H1 (cell line): ENCODE results near the gene RBFOX1. TPM values are rescaled to one million over a fixed set of nuclear protein-coding genes. Genes with fewer than 3 reads are reported as not detected.

ENCODE experiments used
- CTCF ChIA-PET: fragments of 300-600 bp; sonication (Branson Sonifier 250); formaldehyde crosslinking; loops from one replicate; lab custom pipeline; 2021; ENCODE audit not compliant: partially characterized antibody; lab: Charles Lee
- POLR2A ChIA-PET: fragments of 300-600 bp; sonication (Branson Sonifier 250); formaldehyde crosslinking; loops from one replicate; lab custom pipeline; 2021; ENCODE audit warnings: inconsistent platforms; ENCODE audit not compliant: partially characterized antibody; lab: Charles Lee
- DNase-seq, 2 experiments: peaks; one replicate each; pipeline versions ENCODE4 v3.0.0 to v3.0.0-alpha.2; 2010 to 2022; ENCODE audit warnings: low spot score in 2 of 2, low read depth in 1 of 2, mixed read lengths in 1 of 2
- FAIRE-seq: peaks from 2 replicates; lab custom pipeline; 2011; peaks lifted over from hg19 to GRCh38; lab: Jason Lieb, UNC
- H2AFZ ChIP-seq: 2 replicates; pipeline ENCODE4 v1.8.1; 2012; ENCODE audit warnings: low read length, inconsistent platforms
- H2AK5ac ChIP-seq: 2 replicates; pipeline ENCODE4 v1.6.1; 2013; ENCODE audit warnings: low read depth, low read length
- H2BK120ac ChIP-seq: replicated peaks from 2 replicates; pipeline ENCODE3; 2013; ENCODE audit warnings: low read depth, low read length, inconsistent platforms
- H2BK12ac ChIP-seq: 2 replicates; pipeline ENCODE4 v1.6.1; 2013; ENCODE audit warnings: low read depth, low read length
- H2BK15ac ChIP-seq: 2 replicates; pipeline ENCODE4 v1.6.1; 2013; ENCODE audit warnings: low read length
- H2BK20ac ChIP-seq: 2 replicates; pipeline ENCODE4 v1.6.1; 2013; ENCODE audit warnings: low read length
- H2BK5ac ChIP-seq: 2 replicates; pipeline ENCODE4 v1.6.1; 2013; ENCODE audit warnings: low read depth, low read length
- H3K14ac ChIP-seq: 2 replicates; pipeline ENCODE4 v1.6.1; 2013; ENCODE audit warnings: inconsistent platforms; ENCODE audit not compliant: insufficient read length
- H3K18ac ChIP-seq: 2 replicates; pipeline ENCODE4 v1.6.1; 2013; ENCODE audit warnings: low read length; ENCODE audit errors: extremely low read depth
- H3K23ac ChIP-seq: 2 replicates; pipeline ENCODE4 v1.6.1; 2013; ENCODE audit warnings: inconsistent platforms; ENCODE audit not compliant: insufficient read length
- H3K23me2 ChIP-seq: 2 replicates; pipeline ENCODE4 v1.6.1; 2013; ENCODE audit warnings: low read depth, low read length
- H3K27ac ChIP-seq: 2 replicates; pipeline ENCODE4 v1.6.1; 2011; ENCODE audit warnings: low read depth, low read length, inconsistent platforms
- H3K27me3 ChIP-seq, 4 experiments: replicated peaks in 1 of 4; 1 replicate in 1 of 4; 2 replicates in 3 of 4; pipeline versions ENCODE4 v1.6.1 to v1.8.1; 2011 to 2013; ENCODE audit warnings: low read length in 3 of 4, mild to moderate bottlenecking in 3 of 4, inconsistent platforms in 2 of 4, mixed read lengths in 2 of 4, moderate library complexity in 1 of 4; ENCODE audit not compliant: control insufficient read depth in 3 of 4, insufficient read depth in 3 of 4; ENCODE audit errors: extremely low read depth in 1 of 4
- H3K36me3 ChIP-seq, 4 experiments: 2 replicates each; pipeline versions ENCODE4 v1.6.1 to v1.8.1; 2011 to 2013; ENCODE audit warnings: mild to moderate bottlenecking in 4 of 4, low read length in 3 of 4, moderate library complexity in 2 of 4, control low read depth in 1 of 4, inconsistent platforms in 1 of 4; ENCODE audit not compliant: insufficient read depth in 4 of 4, control insufficient read depth in 2 of 4
- H3K4ac ChIP-seq: replicated peaks from 2 replicates; pipeline ENCODE3; 2013; ENCODE audit warnings: low read length, low read depth, mixed read lengths, inconsistent platforms; ENCODE audit not compliant: insufficient read length
- H3K4me1 ChIP-seq, 4 experiments: replicated peaks in 1 of 4; 1 replicate in 1 of 4; 2 replicates in 3 of 4; pipeline versions ENCODE4 v1.6.1 to v1.8.1; 2011 to 2013; ENCODE audit warnings: low read length in 3 of 4, inconsistent platforms in 2 of 4, mixed read lengths in 1 of 4; ENCODE audit not compliant: insufficient read depth in 4 of 4, control insufficient read depth in 3 of 4
- H3K4me2 ChIP-seq, 2 experiments: 2 replicates each; pipeline versions ENCODE4 v1.6.1 to v1.8.1; 2011 to 2013; ENCODE audit warnings: low read depth in 2 of 2, low read length in 2 of 2, control low read depth in 1 of 2, inconsistent platforms in 1 of 2, mild to moderate bottlenecking in 1 of 2; ENCODE audit not compliant: insufficient read depth in 1 of 2
- H3K4me3 ChIP-seq, 4 experiments: fragments of 200-600, 300-600 bp in 1 of 4; sonication (generic), shearing (Covaris generic), sonication (Bioruptor Twin) in 1 of 4; 2 replicates each; pipeline versions ENCODE4 v1.5.1 to v1.8.1; 2011 to 2016; ENCODE audit warnings: low read length in 4 of 4, low read depth in 3 of 4, control low read depth in 2 of 4, inconsistent platforms in 2 of 4, mild to moderate bottlenecking in 2 of 4, mixed read lengths in 1 of 4, moderate library complexity in 1 of 4; ENCODE audit not compliant: insufficient read depth in 2 of 4; ENCODE audit errors: extremely low read depth in 1 of 4
- H3K56ac ChIP-seq: replicated peaks from 2 replicates; pipeline ENCODE3; 2013; ENCODE audit warnings: low read depth, mild to moderate bottlenecking, mixed read lengths, low read length, inconsistent platforms; ENCODE audit not compliant: insufficient read length
- H3K79me1 ChIP-seq: 2 replicates; pipeline ENCODE4 v1.6.1; 2013; ENCODE audit warnings: low read depth, low read length, control low read depth
- H3K79me2 ChIP-seq, 2 experiments: 2 replicates each; pipeline versions ENCODE4 v1.6.1 to v1.8.1; 2012 to 2013; ENCODE audit warnings: low read length in 2 of 2, mild to moderate bottlenecking in 2 of 2, inconsistent platforms in 1 of 2; ENCODE audit not compliant: insufficient read depth in 2 of 2, control insufficient read depth in 1 of 2
- H3K9ac ChIP-seq, 4 experiments: replicated peaks in 1 of 4; 1 replicate in 1 of 4; 2 replicates in 3 of 4; pipeline versions ENCODE4 v1.6.1 to v1.8.1; 2011 to 2013; ENCODE audit warnings: low read depth in 3 of 4, low read length in 3 of 4, control low read depth in 2 of 4, mild to moderate bottlenecking in 2 of 4, moderate library complexity in 2 of 4, inconsistent platforms in 1 of 4; ENCODE audit errors: extremely low read depth in 1 of 4
- H3K9me3 ChIP-seq, 2 experiments: 2 replicates each; pipeline versions ENCODE4 v1.6.1 to v1.8.1; 2012 to 2013; ENCODE audit warnings: mild to moderate bottlenecking in 2 of 2, moderate library complexity in 2 of 2, control low read depth in 1 of 2, inconsistent platforms in 1 of 2, low read depth in 1 of 2, low read length in 1 of 2, mixed read lengths in 1 of 2; ENCODE audit not compliant: insufficient read depth in 2 of 2
- H4K20me1 ChIP-seq, 2 experiments: replicated peaks in 1 of 2; 2 replicates each; pipeline versions ENCODE3 to v1.8.1; 2011 to 2013; ENCODE audit warnings: inconsistent platforms in 2 of 2, low read length in 2 of 2, mild to moderate bottlenecking in 1 of 2; ENCODE audit not compliant: insufficient read depth in 2 of 2, control insufficient read depth in 1 of 2
- H4K5ac ChIP-seq: 2 replicates; pipeline ENCODE4 v1.6.1; 2013; ENCODE audit warnings: low read length, low read depth, mixed read lengths, inconsistent platforms; ENCODE audit not compliant: insufficient read length
- H4K8ac ChIP-seq: 2 replicates; pipeline ENCODE4 v1.8.0; 2013; ENCODE audit warnings: mild to moderate bottlenecking, moderate library complexity, low read length, inconsistent platforms; ENCODE audit not compliant: insufficient read depth; ENCODE audit errors: extremely low read depth
- H4K91ac ChIP-seq: replicated peaks from 2 replicates; pipeline ENCODE3; 2013; ENCODE audit warnings: low read length, mixed read lengths, inconsistent platforms; ENCODE audit not compliant: insufficient read length
- ATF3 ChIP-seq: IDR thresholded peaks from 2 replicates; pipeline ENCODE4 v1.6.1; 2011; ENCODE audit warnings: low read depth, mild to moderate bottlenecking, low read length; ENCODE audit not compliant: insufficient read depth
- BRCA1 ChIP-seq: IDR thresholded peaks from 2 replicates; pipeline ENCODE4 v1.6.1; 2012; ENCODE audit warnings: low read depth, low read length, improper control_type of control experiment
- CTBP2 ChIP-seq: IDR thresholded peaks from 2 replicates; pipeline ENCODE4 v1.7.0; 2011; ENCODE audit warnings: borderline replicate concordance, mild to moderate bottlenecking, moderate library complexity, mixed read lengths, low read length; ENCODE audit not compliant: insufficient read depth, insufficient read length
- EZH2 ChIP-seq: fragments of 200-600 bp; sonication (generic); IDR thresholded peaks from 2 replicates; pipeline ENCODE4 v1.7.1; 2012; ENCODE audit warnings: low read depth, mild to moderate bottlenecking, moderate library complexity, low read length, inconsistent platforms; ENCODE audit not compliant: severe bottlenecking
- GABPA ChIP-seq: IDR thresholded peaks from 2 replicates; pipeline ENCODE4 v1.6.1; 2011; ENCODE audit warnings: mild to moderate bottlenecking, low read length, moderate library complexity, borderline replicate concordance; ENCODE audit not compliant: insufficient read depth
- HDAC2 ChIP-seq, 2 experiments: fragments of 300-600 bp in 1 of 2; sonication (generic) in 1 of 2; IDR thresholded peaks; 2 replicates each; pipeline ENCODE4 v1.6.1; 2011 to 2012; ENCODE audit warnings: low read depth in 2 of 2, low read length in 2 of 2, mild to moderate bottlenecking in 2 of 2, moderate library complexity in 2 of 2, borderline replicate concordance in 1 of 2, inconsistent platforms in 1 of 2
- MAFK ChIP-seq: IDR thresholded peaks from 2 replicates; pipeline ENCODE4 v1.6.1; 2012; ENCODE audit warnings: low read depth, mild to moderate bottlenecking, improper control_type of control experiment, low read length
- MAX ChIP-seq: IDR thresholded peaks from 2 replicates; pipeline ENCODE4 v1.6.1; 2012; ENCODE audit warnings: inconsistent platforms
- RXRA ChIP-seq: IDR thresholded peaks from 2 replicates; pipeline ENCODE4 v1.6.1; 2011; ENCODE audit warnings: low read depth, mild to moderate bottlenecking, low read length, moderate library complexity; ENCODE audit not compliant: insufficient read depth
- SIX5 ChIP-seq: IDR thresholded peaks from 2 replicates; pipeline ENCODE4 v1.6.1; 2011; ENCODE audit warnings: mild to moderate bottlenecking, low read depth, low read length
- SP1 ChIP-seq: IDR thresholded peaks from 2 replicates; pipeline ENCODE4 v1.6.1; 2011; ENCODE audit warnings: low read depth, low read length
- SRF ChIP-seq: IDR thresholded peaks from 2 replicates; pipeline ENCODE4 v1.6.1; 2011; ENCODE audit warnings: mild to moderate bottlenecking, low read depth, low read length, moderate library complexity
- SUZ12 ChIP-seq: fragments of 200-600 bp; sonication (generic); IDR thresholded peaks from 2 replicates; pipeline ENCODE4 v1.6.1; 2012; ENCODE audit warnings: mild to moderate bottlenecking, inconsistent platforms, low read length, moderate library complexity, mixed read lengths
- WGBS, 2 experiments: shearing (Covaris generic) in 1 of 2; methylation state at CpG; one replicate each; pipeline versions ENCODE4 v1.1.6 to v1.1.7; 2013 to 2015; ENCODE audit warnings: low lambda C conversion rate in 2 of 2, mixed read lengths in 2 of 2, inconsistent platforms in 1 of 2, low coverage in 1 of 2, missing lambda C conversion rate in 1 of 2; ENCODE audit not compliant: insufficient replicate concordance in 2 of 2, insufficient coverage in 1 of 2, insufficient read length in 1 of 2; ENCODE audit errors: extremely low coverage in 1 of 2, missing lambda C conversion rate in 1 of 2; 5-methylcytosine and 5-hydroxymethylcytosine counted together
- polyA plus RNA-seq, 7 experiments: library from polyadenylated mRNA; depleted of rRNA in 3 of 7; stranded (reverse) in 5 of 7; unstranded in 2 of 7; fragments of >200 nt in 5 of 7; fragments of 200-250 nt in 2 of 7; gene quantifications; 1 replicate in 5 of 7; 2 replicates in 1 of 7; 4 replicates in 1 of 7; pipeline versions ENCODE4 v1.2.1 to v1.2.3, GENCODE V29; 2011 to 2013; ENCODE audit warnings: missing spikeins in 2 of 7, mixed read lengths in 2 of 7
- total RNA-seq: library from RNA; stranded (reverse); fragmentation: NEBNext Ultra II Directional; extraction: Animal tissue kit (Norgen Biotek cat#: 25700); gene quantifications from 2 replicates; pipeline ENCODE4 v1.2.1, GENCODE V29; 2021

Gene RBFOX1
- total and polyA plus RNA-seq, 2 of the 8 experiments (the other 6 are each of a cell fraction or from before 2014, with no cell fraction given) = 1.7 to 2.8 TPM

GRCh38 chr16:7524419-7524818 lies 191.8 kb downstream of the RBFOX1 start:
- no peaks in the 10 kb centered on the region for H3K79me1 ChIP-seq
- no peaks in the 10 kb centered on the region for H3K36me3 ChIP-seq
- H2AK5ac ChIP-seq = no peak overlapping the region
- DNase-seq = no peak
- no peaks in the 10 kb centered on the region for H3K9me3 ChIP-seq
- H2BK5ac ChIP-seq = no peak overlapping the region
- H3K4ac ChIP-seq = no peak overlapping the region
- H3K14ac ChIP-seq = no peak overlapping the region
- H4K20me1 ChIP-seq = no peaks in the 10 kb centered on the region
- no peak overlapping the region for H3K4me2 ChIP-seq
- no peak for TF ChIP-seq SUZ12
- no peak for TF ChIP-seq RXRA
- no peak for TF ChIP-seq GABPA
- no peak for TF ChIP-seq BRCA1
- TF ChIP-seq EZH2 = no peak
- TF ChIP-seq SIX5 = no peak
- TF ChIP-seq SRF = no peak
- TF ChIP-seq HDAC2 (IDR thresholded peaks at IDR 0.05; ENCODE audit: borderline replicate concordance in 1 of 2, low read depth in 2 of 2, low read length in 2 of 2) = no peak
- TF ChIP-seq SP1 = no peak
- no peak for TF ChIP-seq MAFK
- no peak for TF ChIP-seq CTBP2
- no peak for TF ChIP-seq MAX
- TF ChIP-seq ATF3 = no peak
- H3K56ac ChIP-seq = no peak overlapping the region
- no peaks in the 10 kb centered on the region for H3K23me2 ChIP-seq
- ChIA-PET POLR2A (no interaction called here), CTCF (interaction anchor here (0.8 to 1.3 kb wide), 2 partner anchors 9 to 15 kb away, joined by 3 to 6 read pairs; no protein-coding TSS in a partner anchor)
- H3K23ac ChIP-seq = no peak overlapping the region
- no peak overlapping the region for H2BK15ac ChIP-seq
- H3K4me1 ChIP-seq = no peaks in the 10 kb centered on the region
- no peak overlapping the region for H3K18ac ChIP-seq
- no peak overlapping the region for H2BK20ac ChIP-seq
- H4K5ac ChIP-seq = no peak overlapping the region
- no peak overlapping the region for H3K27ac ChIP-seq
- H3K9ac ChIP-seq = no peak overlapping the region
- no peak overlapping the region for H2BK12ac ChIP-seq
- no peak overlapping the region for H4K91ac ChIP-seq
- H3K4me3 ChIP-seq = no peak overlapping the region
- no peak overlapping the region for H2AFZ ChIP-seq
- no peak overlapping the region for H2BK120ac ChIP-seq
- H3K79me2 ChIP-seq = no peaks in the 10 kb centered on the region
- no peak overlapping the region for H4K8ac ChIP-seq
- WGBS, 2 experiments = 75% methylated on average over 5 of the region's 5 CpGs; no CpG with 5 or more reads in 1 of the 2 experiments
- no peak for FAIRE-seq
- H3K27me3 ChIP-seq = no peaks in the 10 kb centered on the region
